Limb (tissue), 2 donors: ENCODE measurements around the gene RAD51B.
A peak's percentile ranks its signal among the peaks of the same experiment; 100 is the strongest.
"Not testable (repeated sequence)": the region's sequence is repeated elsewhere in the genome, so short reads cannot be mapped to it uniquely, and the experiment has no call there.

Source experiments
- DNase-seq, 2 donors: peaks; one replicate each; pipeline ENCODE4 v3.0.0-alpha.2; 2016; ENCODE audit errors: extremely low spot score in 2 of 2

The RAD51B gene

GRCh38 chr14:68018598-68018997 lies 199.0 kb downstream of the RAD51B start:
- DNase-seq, result no peak

GRCh38 chr14:68020493-68020892 lies 200.9 kb downstream of the RAD51B start:
- DNase-seq, result no peak

GRCh38 chr14:68020999-68021663 lies 201.6 kb downstream of the RAD51B start:
- no peak for DNase-seq

- DNase-seq, result no peak
Observed at GRCh38 chr14:68027276-68027675, 207.7 kb downstream of the RAD51B start.

GRCh38 chr14:68028075-68028474 lies 208.5 kb downstream of the RAD51B start:
- no peak for DNase-seq

- DNase-seq, result not testable (repeated sequence)
Observed at GRCh38 chr14:68031011-68031410, 211.4 kb downstream of the RAD51B start.

- DNase-seq, result no peak
Observed at GRCh38 chr14:68032154-68032553, 212.6 kb downstream of the RAD51B start.

- DNase-seq, result no peak
Observed at GRCh38 chr14:68033336-68033932, 213.9 kb downstream of the RAD51B start.

GRCh38 chr14:68034896-68035295 lies 215.3 kb downstream of the RAD51B start:
- DNase-seq, result no peak

GRCh38 chr14:68036202-68036601 lies 216.6 kb downstream of the RAD51B start:
- peak in 1 of 2 donors; percentile 47 for DNase-seq

- no peak for DNase-seq
Observed at GRCh38 chr14:68039593-68039992, 220.0 kb downstream of the RAD51B start.

- DNase-seq, result no peak
Observed at GRCh38 chr14:68040633-68041369, 221.2 kb downstream of the RAD51B start.

GRCh38 chr14:68041876-68042354 lies 222.3 kb downstream of the RAD51B start:
- peak in 1 of 2 donors; percentile 64 for DNase-seq

- no peak for DNase-seq
Observed at GRCh38 chr14:68042586-68043210, 223.1 kb downstream of the RAD51B start.

GRCh38 chr14:68043752-68044151 lies 224.2 kb downstream of the RAD51B start:
- DNase-seq, result no peak

GRCh38 chr14:68047906-68048305 lies 228.3 kb downstream of the RAD51B start:
- DNase-seq, result no peak

- not testable (repeated sequence) for DNase-seq
Observed at GRCh38 chr14:68048815-68049214, 229.2 kb downstream of the RAD51B start.

GRCh38 chr14:68050177-68050576 lies 230.6 kb downstream of the RAD51B start:
- DNase-seq, result no peak

GRCh38 chr14:68051146-68051545 lies 231.6 kb downstream of the RAD51B start:
- no peak for DNase-seq

- DNase-seq, result no peak
Observed at GRCh38 chr14:68060198-68060597, 240.6 kb downstream of the RAD51B start.

- DNase-seq, result no peak
Observed at GRCh38 chr14:68062651-68063050, 243.1 kb downstream of the RAD51B start.

GRCh38 chr14:68065322-68065721 lies 245.7 kb downstream of the RAD51B start:
- DNase-seq, result no peak
